CD4-positive, alpha-beta T cell (primary cell): ENCODE data around the gene CDH13. TPM values are rescaled to one million over a fixed set of nuclear protein-coding genes. Genes with fewer than 3 reads are reported as not detected.

Experiments
- ATAC-seq: fragments of 200-7000 bp; cut with Tn5 transposase; one replicate; pipeline ENCODE4 v1.10.0; 2022; ENCODE audit warnings: mild to moderate bottlenecking; ENCODE audit not compliant: poor library complexity
- CTCF ChIA-PET: fragments of 350-600 bp; sonication (Branson Sonifier 250); formaldehyde crosslinking; loops from one replicate; lab custom pipeline; 2021; ENCODE audit warnings: antibody characterized with exemption, inconsistent platforms; lab: Charles Lee
- POLR2A ChIA-PET: fragments of 350-600 bp; sonication (Branson Sonifier 250); formaldehyde crosslinking; loops from one replicate; lab custom pipeline; 2021; ENCODE audit warnings: antibody characterized with exemption, inconsistent platforms; lab: Charles Lee
- DNase-seq, 14 experiments: peaks; one replicate each; pipeline ENCODE4 v3.0.0-alpha.2; 2013 to 2020; ENCODE audit warnings: mixed read lengths in 2 of 14
- H3K27ac ChIP-seq, 2 donors: one replicate each; pipeline versions ENCODE4 v1.5.1 to v1.7.0; 2013; ENCODE audit warnings: low read length in 2 of 2, low read depth in 1 of 2, mild to moderate bottlenecking in 1 of 2
- H3K27me3 ChIP-seq, 2 experiments: 1 replicate in 1 of 2; 2 replicates in 1 of 2; pipeline versions ENCODE4 v1.6.1 to v1.7.0; 2013; ENCODE audit warnings: low read length in 2 of 2, control low read depth in 1 of 2, mild to moderate bottlenecking in 1 of 2, moderate library complexity in 1 of 2; ENCODE audit not compliant: insufficient read depth in 2 of 2, control insufficient read depth in 1 of 2
- H3K36me3 ChIP-seq: one replicate; pipeline ENCODE4 v1.6.1; 2013; ENCODE audit warnings: low read length, control low read depth; ENCODE audit not compliant: insufficient read depth
- H3K4me1 ChIP-seq: one replicate; pipeline ENCODE4 v1.6.1; 2013; ENCODE audit warnings: low read length, control low read depth; ENCODE audit not compliant: insufficient read depth
- H3K4me3 ChIP-seq: one replicate; pipeline ENCODE4 v1.5.1; 2013; ENCODE audit warnings: mild to moderate bottlenecking, low read length, moderate library complexity
- H3K9me3 ChIP-seq, 2 experiments: 1 replicate in 1 of 2; 2 replicates in 1 of 2; pipeline versions ENCODE4 v1.6.1 to v1.7.0; 2013; ENCODE audit warnings: low read length in 2 of 2, mild to moderate bottlenecking in 2 of 2, control low read depth in 1 of 2, moderate library complexity in 1 of 2; ENCODE audit not compliant: control insufficient read depth in 1 of 2, insufficient read depth in 1 of 2
- H3K27ac Mint-ChIP-seq: one replicate; pipeline ENCODE4 v1.8.0; 2020; ENCODE audit warnings: mixed read lengths
- H3K27me3 Mint-ChIP-seq: one replicate; pipeline ENCODE4 v1.8.0; 2021; ENCODE audit warnings: mixed read lengths
- H3K36me3 Mint-ChIP-seq: one replicate; pipeline ENCODE4 v1.8.0; 2021; ENCODE audit warnings: low read depth, mixed read lengths
- H3K4me1 Mint-ChIP-seq: one replicate; pipeline ENCODE4 v1.8.0; 2021; ENCODE audit warnings: low read depth, mixed read lengths
- H3K4me3 Mint-ChIP-seq: one replicate; pipeline ENCODE4 v1.8.0; 2020; ENCODE audit warnings: mild to moderate bottlenecking, mixed read lengths
- H3K9me3 Mint-ChIP-seq: one replicate; pipeline ENCODE4 v1.8.0; 2020; ENCODE audit warnings: mixed read lengths
- intact Hi-C, 2 experiments: fragments of 100-400 bp; cut with DNase I in 1 of 2; cut with micrococcal nuclease in 1 of 2; formaldehyde crosslinking; loops; one replicate each; pipeline versions ENCODE4 v1.15.1 to v1.9.0; 2023 to 2025; cut with DNase I, micrococcal nuclease
- total RNA-seq, 174 experiments: library from RNA in 2 of 174; stranded (reverse) in 2 of 174; gene quantifications; one replicate each; pipeline ENCODE4 v1.2.3 and lab custom pipeline; 2021 to 2026
- TF ChIP-seq, protein P1 (sequence below): fragments of 200-600 bp; IDR thresholded peaks from one replicate; pipeline ENCODE4 v1.8.0; 2022; ENCODE audit warnings: antibody characterized with exemption, mild to moderate bottlenecking

Gene CDH13
- total RNA-seq, 2 experiments from 2014 or later: not detected

GRCh38 chr16:83085660-83086059 lies 458.9 kb downstream of the CDH13 start:
- ChIA-PET CTCF (no interaction called here), POLR2A (no interaction called here)
- intact Hi-C loops: no loop called here
- Mint-ChIP-seq H3K9me3 (peaks cover 2% of the 10 kb centered on the region), H3K4me1 (no peaks in the 10 kb centered on the region), H3K4me3 (no peak overlapping the region), H3K27ac (no peak overlapping the region), H3K36me3 (no peaks in the 10 kb centered on the region), H3K27me3 (no peaks in the 10 kb centered on the region)
- Histone ChIP-seq H3K27ac (no peak overlapping the region), H3K27me3 (no peaks in the 10 kb centered on the region), H3K4me3 (no peak overlapping the region), H3K36me3 (no peaks in the 10 kb centered on the region), H3K4me1 (no peaks in the 10 kb centered on the region), H3K9me3 (peaks cover 0 to 8% of the 10 kb centered on the region in 2 experiments)
- TF ChIP-seq, protein P1, sequence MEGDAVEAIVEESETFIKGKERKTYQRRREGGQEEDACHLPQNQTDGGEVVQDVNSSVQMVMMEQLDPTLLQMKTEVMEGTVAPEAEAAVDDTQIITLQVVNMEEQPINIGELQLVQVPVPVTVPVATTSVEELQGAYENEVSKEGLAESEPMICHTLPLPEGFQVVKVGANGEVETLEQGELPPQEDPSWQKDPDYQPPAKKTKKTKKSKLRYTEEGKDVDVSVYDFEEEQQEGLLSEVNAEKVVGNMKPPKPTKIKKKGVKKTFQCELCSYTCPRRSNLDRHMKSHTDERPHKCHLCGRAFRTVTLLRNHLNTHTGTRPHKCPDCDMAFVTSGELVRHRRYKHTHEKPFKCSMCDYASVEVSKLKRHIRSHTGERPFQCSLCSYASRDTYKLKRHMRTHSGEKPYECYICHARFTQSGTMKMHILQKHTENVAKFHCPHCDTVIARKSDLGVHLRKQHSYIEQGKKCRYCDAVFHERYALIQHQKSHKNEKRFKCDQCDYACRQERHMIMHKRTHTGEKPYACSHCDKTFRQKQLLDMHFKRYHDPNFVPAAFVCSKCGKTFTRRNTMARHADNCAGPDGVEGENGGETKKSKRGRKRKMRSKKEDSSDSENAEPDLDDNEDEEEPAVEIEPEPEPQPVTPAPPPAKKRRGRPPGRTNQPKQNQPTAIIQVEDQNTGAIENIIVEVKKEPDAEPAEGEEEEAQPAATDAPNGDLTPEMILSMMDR: no peak
- no peak for ATAC-seq
- no peak for DNase-seq

DNA sequence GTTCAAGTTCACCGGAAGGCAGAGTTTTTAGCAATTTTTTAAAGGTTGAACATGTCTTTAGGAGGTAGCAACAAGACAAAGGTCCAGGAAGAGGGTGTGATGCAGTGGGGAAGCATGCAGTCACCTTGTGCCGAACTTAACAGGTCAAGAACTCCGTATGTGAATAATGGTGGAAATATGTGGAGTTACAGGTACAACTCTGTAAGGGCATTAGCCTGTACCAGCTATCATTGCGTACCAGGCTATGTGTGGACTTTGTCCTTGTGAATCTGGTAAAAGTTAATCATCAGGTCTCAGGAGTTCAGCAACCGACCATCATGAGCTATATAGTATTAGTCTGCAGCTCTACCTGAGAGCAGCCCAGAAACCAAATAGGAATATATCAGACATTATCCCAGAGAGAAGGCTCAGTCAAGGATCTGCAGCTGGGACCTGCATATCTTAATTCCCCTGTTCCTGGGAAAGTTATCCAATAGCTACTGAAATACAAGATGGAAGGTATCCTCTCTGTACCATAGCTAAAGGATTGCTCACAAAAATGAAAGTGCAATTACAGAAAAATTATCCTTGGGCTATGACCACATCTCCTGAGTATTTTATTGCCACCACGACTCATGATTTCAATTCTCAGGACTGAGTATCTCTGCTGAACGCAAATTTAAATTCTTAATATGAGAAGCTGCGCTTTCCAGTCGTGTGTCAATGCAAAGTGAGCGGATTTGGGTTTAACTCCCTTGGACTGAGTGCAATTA lies 469.3 kb downstream of the CDH13 start:
- Mint-ChIP-seq H3K27me3 (no peaks in the 10 kb centered on the region), H3K27ac (no peak overlapping the region), H3K9me3 (peaks cover 4% of the 10 kb centered on the region), H3K4me1 (no peaks in the 10 kb centered on the region), H3K4me3 (no peak overlapping the region), H3K36me3 (no peaks in the 10 kb centered on the region)
- no peak overlapping the region for H3K27ac ChIP-seq
- no peak for ATAC-seq
- POLR2A ChIA-PET: no interaction called here
- no peaks in the 10 kb centered on the region for H3K36me3 ChIP-seq
- H3K4me1 ChIP-seq: no peaks in the 10 kb centered on the region
- peaks cover 0 to 4% of the 10 kb centered on the region in 2 experiments for H3K9me3 ChIP-seq
- no peak for DNase-seq
- TF ChIP-seq, protein P1: no peak
- CTCF ChIA-PET: no interaction called here
- intact Hi-C loops: no loop called here
- no peak overlapping the region for H3K4me3 ChIP-seq
- no peaks in the 10 kb centered on the region for H3K27me3 ChIP-seq

DNA sequence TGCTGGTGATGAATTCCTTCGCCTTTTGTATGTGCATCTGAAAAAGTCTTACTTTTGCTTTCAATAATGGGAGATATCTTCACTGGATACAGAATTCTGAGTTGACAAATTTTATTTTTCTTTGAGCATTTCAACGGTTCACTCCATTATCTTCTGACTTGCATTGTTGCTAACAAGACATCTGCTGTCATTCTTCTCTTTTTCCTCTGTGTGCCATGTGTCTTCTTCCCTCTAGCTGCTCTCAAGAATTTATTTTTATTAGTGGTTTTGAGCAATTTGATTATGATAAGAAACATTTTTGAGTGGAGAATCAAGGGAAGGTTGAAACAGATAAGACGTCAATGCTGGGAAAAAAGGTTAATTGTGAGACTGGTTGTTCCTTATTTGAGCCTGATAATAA lies 471.8 kb downstream of the CDH13 start:
- Mint-ChIP-seq H3K27ac (no peak overlapping the region), H3K4me3 (no peak overlapping the region), H3K27me3 (peaks cover 9% of the 10 kb centered on the region), H3K9me3 (peaks cover 7% of the 10 kb centered on the region), H3K36me3 (no peaks in the 10 kb centered on the region), H3K4me1 (no peaks in the 10 kb centered on the region)
- Histone ChIP-seq H3K4me1 (no peaks in the 10 kb centered on the region), H3K36me3 (no peaks in the 10 kb centered on the region), H3K4me3 (no peak overlapping the region), H3K27me3 (no peaks in the 10 kb centered on the region), H3K9me3 (peaks cover 0 to 11% of the 10 kb centered on the region in 2 experiments), H3K27ac (no peak overlapping the region)
- TF ChIP-seq, protein P1: no peak
- POLR2A ChIA-PET: no interaction called here
- intact Hi-C loops: no loop called here
- DNase-seq (no peak), ATAC-seq (no peak)
- CTCF ChIA-PET: no interaction called here
